HepG2 (cell line): Measurements from ENCODE around the gene NINJ2. TPM values are rescaled to one million over a fixed set of nuclear protein-coding genes. Genes with fewer than 3 reads are reported as not detected.
A peak's percentile ranks its signal among the peaks of the same experiment; 100 is the strongest.

Source experiments
- DDIT3 ChIP-seq: sonication (generic); formaldehyde crosslinking; IDR thresholded peaks from 2 replicates; pipeline ENCODE4 v1.4.0; 2020; ENCODE audit warnings: mild to moderate bottlenecking, missing genetic modification reagents
- HMG20A ChIP-seq: IDR thresholded peaks from 2 replicates; pipeline ENCODE4 v1.6.1; 2016; ENCODE audit warnings: borderline replicate concordance
- MED1 ChIP-seq: sonication (generic); formaldehyde crosslinking; IDR thresholded peaks from 2 replicates; pipeline ENCODE4 v1.4.0; 2020; ENCODE audit warnings: missing genetic modification reagents
- NFE2L2 ChIP-seq: fragments of 150-350 bp; IDR thresholded peaks from 2 replicates; pipeline ENCODE4 v1.6.1; 2014; ENCODE audit warnings: low read length
- STAG1 ChIP-seq: sonication (generic); formaldehyde crosslinking; IDR thresholded peaks from 2 replicates; pipeline ENCODE4 v1.4.0; 2020; ENCODE audit warnings: missing genetic modification reagents
- YY1 ChIP-seq: IDR thresholded peaks from 2 replicates; pipeline ENCODE4 v1.6.1; 2011; ENCODE audit warnings: low read length, low read depth, moderate library complexity, mild to moderate bottlenecking; ENCODE audit not compliant: insufficient read depth, insufficient replicate concordance
- ZBTB33 ChIP-seq: sonication (generic); formaldehyde crosslinking; IDR thresholded peaks from 2 replicates; pipeline ENCODE4 v1.4.0; 2020; ENCODE audit warnings: missing genetic modification reagents
- ZNF10 ChIP-seq: sonication (generic); formaldehyde crosslinking; IDR thresholded peaks from 2 replicates; pipeline ENCODE4 v1.4.0; 2020; ENCODE audit warnings: mild to moderate bottlenecking, low read depth, missing genetic modification reagents, borderline replicate concordance
- ZNF230 ChIP-seq: sonication (generic); formaldehyde crosslinking; IDR thresholded peaks from 2 replicates; pipeline ENCODE4 v1.4.0; 2020; ENCODE audit warnings: mild to moderate bottlenecking, missing genetic modification reagents
- ZNF253 ChIP-seq: sonication (generic); formaldehyde crosslinking; IDR thresholded peaks from 2 replicates; pipeline ENCODE4 v1.8.0; 2022; ENCODE audit warnings: mild to moderate bottlenecking, missing genetic modification reagents, borderline replicate concordance
- ZNF280D ChIP-seq: sonication (generic); formaldehyde crosslinking; IDR thresholded peaks from 2 replicates; pipeline ENCODE4 v1.5.1; 2020; ENCODE audit warnings: mild to moderate bottlenecking, missing genetic modification reagents
- ZNF605 ChIP-seq: sonication (generic); formaldehyde crosslinking; IDR thresholded peaks from 2 replicates; pipeline ENCODE4 v1.8.0; 2022; ENCODE audit warnings: mild to moderate bottlenecking, missing genetic modification reagents
- polyA plus RNA-seq, 8 experiments: library from polyadenylated mRNA; depleted of rRNA in 3 of 8; stranded (reverse) in 7 of 8; unstranded in 1 of 8; fragments of >200 nt; fragmentation: Illumina TruSeq in 4 of 8; extraction: Trizol in 4 of 8; gene quantifications; 2 replicates each; pipeline versions ENCODE4 v1.2.1 to v1.2.3, GENCODE V29; 2011 to 2016; ENCODE audit warnings: low read depth in 4 of 8, missing spikeins in 1 of 8, mixed read lengths in 1 of 8; ENCODE audit not compliant: insufficient read depth in 1 of 8
- total RNA-seq, 5 experiments: library from RNA; depleted of rRNA; stranded (reverse); fragments of >200 nt; fragmentation: Illumina TruSeq; extraction: Trizol; gene quantifications; 2 replicates each; pipeline ENCODE4 v1.2.3, GENCODE V29; 2016; ENCODE audit warnings: low read depth in 1 of 5
- TF ChIP-seq, protein P1 (sequence below): IDR thresholded peaks from 2 replicates; pipeline ENCODE4 v1.6.1; 2018; ENCODE audit warnings: missing genetic modification reagents
- TF ChIP-seq, protein P2 (sequence below): sonication (generic); formaldehyde crosslinking; IDR thresholded peaks from 2 replicates; pipeline ENCODE4 v1.4.0; 2020; ENCODE audit warnings: mild to moderate bottlenecking, missing genetic modification reagents

The NINJ2 gene
- total and polyA plus RNA-seq, 2 of the 13 experiments (the other 11 are each of a cell fraction or from before 2014, with no cell fraction given): 0.62 to 3.8 TPM

DNA sequence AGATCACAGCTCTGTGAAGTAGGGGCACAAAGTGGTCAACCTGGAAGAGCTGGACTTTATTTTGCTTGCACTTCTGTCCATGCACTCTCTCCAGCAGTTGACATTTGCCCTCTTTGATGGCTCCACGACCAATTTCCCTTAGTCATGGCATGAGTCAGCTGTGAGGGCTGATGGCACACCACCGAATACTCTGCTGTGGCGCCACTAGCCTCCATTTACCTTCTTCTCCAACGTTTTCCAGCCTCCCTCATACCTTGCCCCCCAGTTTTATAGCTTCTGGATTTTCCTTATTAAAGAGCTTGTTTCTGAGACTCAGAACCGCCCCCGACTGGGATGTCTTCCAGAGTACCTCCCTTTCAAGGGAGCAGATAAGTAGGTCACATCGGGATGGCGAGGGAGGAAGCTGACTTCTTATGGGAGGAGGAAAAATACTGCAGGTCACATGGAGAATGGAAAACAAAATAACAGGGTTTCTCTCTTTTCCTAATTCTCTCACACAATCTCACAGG lies 17.6 kb downstream of the NINJ2 start (continued):
- TF ChIP-seq ZNF10 (CRISPR knock-in tag): no peak
- peak; percentile 88 for TF ChIP-seq MED1 (CRISPR knock-in tag)
- no peak for TF ChIP-seq ZNF230 (CRISPR knock-in tag)
- TF ChIP-seq HMG20A (CRISPR knock-in tag): peak; percentile 45; the same call in 1 of the 2 replicates
- 0 out of 2 replicates have a peak, but pooled peaks have one; percentile 21 for TF ChIP-seq ZNF280D
- no peak for TF ChIP-seq ZNF253 (CRISPR knock-in tag)
- TF ChIP-seq, protein P1, sequence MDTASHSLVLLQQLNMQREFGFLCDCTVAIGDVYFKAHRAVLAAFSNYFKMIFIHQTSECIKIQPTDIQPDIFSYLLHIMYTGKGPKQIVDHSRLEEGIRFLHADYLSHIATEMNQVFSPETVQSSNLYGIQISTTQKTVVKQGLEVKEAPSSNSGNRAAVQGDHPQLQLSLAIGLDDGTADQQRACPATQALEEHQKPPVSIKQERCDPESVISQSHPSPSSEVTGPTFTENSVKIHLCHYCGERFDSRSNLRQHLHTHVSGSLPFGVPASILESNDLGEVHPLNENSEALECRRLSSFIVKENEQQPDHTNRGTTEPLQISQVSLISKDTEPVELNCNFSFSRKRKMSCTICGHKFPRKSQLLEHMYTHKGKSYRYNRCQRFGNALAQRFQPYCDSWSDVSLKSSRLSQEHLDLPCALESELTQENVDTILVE (CRISPR knock-in tag): no peak
- 0 out of 2 replicates have a peak, but pooled peaks have one; percentile 17 for TF ChIP-seq STAG1 (CRISPR knock-in tag)
- TF ChIP-seq ZNF605 (CRISPR knock-in tag): no peak
- peak; percentile 54 for TF ChIP-seq YY1
- no peak for TF ChIP-seq ZBTB33 (CRISPR knock-in tag)
- TF ChIP-seq DDIT3 (CRISPR knock-in tag): no peak
- TF ChIP-seq, protein P2, sequence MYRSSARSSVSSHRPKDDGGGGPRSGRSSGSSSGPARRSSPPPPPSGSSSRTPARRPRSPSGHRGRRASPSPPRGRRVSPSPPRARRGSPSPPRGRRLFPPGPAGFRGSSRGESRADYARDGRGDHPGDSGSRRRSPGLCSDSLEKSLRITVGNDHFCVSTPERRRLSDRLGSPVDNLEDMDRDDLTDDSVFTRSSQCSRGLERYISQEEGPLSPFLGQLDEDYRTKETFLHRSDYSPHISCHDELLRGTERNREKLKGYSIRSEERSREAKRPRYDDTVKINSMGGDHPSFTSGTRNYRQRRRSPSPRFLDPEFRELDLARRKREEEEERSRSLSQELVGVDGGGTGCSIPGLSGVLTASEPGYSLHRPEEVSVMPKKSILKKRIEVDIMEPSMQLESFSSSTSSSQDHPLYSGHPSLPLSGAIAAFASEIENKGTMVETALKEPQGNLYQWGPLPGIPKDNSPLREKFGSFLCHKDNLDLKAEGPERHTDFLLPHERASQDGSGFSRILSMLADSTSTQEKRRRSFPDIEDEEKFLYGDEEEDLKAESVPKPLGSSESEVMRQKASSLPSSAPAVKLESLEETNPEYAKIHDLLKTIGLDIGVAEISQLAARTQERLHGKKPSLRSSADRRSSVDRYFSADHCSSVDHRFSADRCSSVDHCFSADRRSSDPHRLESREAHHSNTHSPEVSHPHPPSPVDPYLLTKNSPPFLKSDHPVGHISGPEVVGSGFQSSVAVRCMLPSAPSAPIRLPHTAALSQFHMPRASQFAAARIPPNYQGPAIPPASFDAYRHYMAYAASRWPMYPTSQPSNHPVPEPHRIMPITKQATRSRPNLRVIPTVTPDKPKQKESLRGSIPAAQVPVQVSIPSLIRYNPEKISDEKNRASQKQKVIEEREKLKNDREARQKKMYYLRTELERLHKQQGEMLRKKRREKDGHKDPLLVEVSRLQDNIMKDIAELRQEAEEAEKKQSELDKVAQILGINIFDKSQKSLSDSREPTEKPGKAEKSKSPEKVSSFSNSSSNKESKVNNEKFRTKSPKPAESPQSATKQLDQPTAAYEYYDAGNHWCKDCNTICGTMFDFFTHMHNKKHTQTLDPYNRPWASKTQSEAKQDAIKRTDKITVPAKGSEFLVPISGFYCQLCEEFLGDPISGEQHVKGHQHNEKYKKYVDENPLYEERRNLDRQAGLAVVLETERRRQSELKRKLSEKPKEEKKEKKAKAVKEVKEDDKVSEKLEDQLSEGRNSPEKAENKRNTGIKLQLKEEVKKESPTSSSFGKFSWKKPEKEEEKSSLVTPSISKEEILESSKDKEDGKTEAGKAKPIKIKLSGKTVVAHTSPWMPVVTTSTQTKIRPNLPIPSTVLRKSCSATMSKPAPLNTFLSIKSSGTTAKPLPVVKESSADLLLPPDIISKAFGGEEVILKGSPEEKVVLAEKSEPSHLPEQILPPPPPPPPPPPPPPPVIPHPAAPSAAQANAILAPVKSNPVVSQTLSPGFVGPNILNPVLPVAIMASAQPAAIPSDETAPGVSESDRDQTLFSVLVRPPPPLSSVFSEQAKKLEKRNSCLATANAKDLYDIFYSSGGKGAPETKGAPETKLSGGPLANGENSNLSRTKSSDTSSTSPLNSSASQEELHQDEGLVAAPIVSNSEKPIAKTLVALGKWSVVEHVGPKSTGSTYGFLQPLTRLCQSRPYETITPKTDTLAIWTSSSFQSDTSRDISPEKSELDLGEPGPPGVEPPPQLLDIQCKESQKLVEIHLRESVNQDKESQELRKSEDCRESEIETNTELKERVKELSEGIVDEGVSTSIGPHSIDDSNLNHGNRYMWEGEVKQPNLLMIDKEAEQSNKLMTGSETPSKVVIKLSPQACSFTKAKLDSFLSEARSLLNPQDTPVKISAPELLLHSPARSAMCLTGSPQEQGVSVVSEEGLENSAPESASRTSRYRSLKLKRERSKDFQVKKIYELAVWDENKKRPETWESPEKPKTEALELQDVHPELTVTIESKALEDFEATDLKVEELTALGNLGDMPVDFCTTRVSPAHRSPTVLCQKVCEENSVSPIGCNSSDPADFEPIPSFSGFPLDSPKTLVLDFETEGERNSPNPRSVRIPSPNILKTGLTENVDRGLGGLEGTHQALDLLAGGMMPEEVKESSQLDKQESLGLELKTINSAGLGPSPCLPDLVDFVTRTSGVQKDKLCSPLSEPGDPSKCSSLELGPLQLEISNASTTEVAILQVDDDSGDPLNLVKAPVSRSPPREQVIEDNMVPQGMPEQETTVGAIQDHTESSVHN (CRISPR knock-in tag): no peak
- peak; percentile 98 for TF ChIP-seq NFE2L2
